RCC 7860 (cell line): ENCODE measurements around the gene STX10.
"Not testable (repeated sequence)": the region's sequence is repeated elsewhere in the genome, so short reads cannot be mapped to it uniquely, and the experiment has no call there.

Source experiments
- DNase-seq: peaks from one replicate; pipeline ENCODE4 v3.0.0-alpha.2; 2015; ENCODE audit warnings: low spot score
- FAIRE-seq: peaks from 2 replicates; lab custom pipeline; 2012; peaks lifted over from hg19 to GRCh38; lab: Jason Lieb, UNC

STX10 gene, protein sequence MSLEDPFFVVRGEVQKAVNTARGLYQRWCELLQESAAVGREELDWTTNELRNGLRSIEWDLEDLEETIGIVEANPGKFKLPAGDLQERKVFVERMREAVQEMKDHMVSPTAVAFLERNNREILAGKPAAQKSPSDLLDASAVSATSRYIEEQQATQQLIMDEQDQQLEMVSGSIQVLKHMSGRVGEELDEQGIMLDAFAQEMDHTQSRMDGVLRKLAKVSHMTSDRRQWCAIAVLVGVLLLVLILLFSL

GRCh38 chr19:13150187-13150930 is at the start of gene STX10, which contains the start of gene IER2:
Gene STX10 (minus strand): TSS chr19:13150375. CDS start chr19:13150173, 202 bp downstream.
Gene IER2 (plus strand): TSS chr19:13150411. CDS start chr19:13153187, 2,776 bp downstream.
- DNase-seq (peak; percentile 89), FAIRE-seq (peak; percentile 69)

DNA sequence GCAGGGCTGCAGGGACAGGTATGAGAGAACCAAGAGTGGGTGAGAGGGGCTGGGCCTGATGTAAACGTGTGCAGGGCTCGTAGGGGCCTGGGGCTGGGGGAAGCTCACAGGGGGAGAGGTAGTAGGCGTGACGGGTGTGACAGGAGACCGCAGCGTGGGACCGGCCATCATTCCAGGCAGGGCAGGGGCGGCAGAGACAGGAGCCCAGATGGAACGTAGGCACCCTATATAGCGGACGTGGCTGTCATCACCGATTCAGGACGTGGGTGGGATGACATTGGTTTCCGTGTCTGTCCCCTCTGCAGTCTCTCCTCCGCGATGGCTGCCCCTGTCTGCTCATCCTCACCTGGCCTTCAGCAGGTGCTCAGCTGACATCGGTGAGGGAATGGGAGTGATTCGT is 48.5 kb upstream of the STX10 start:
- DNase-seq (no peak), FAIRE-seq (no peak)

- FAIRE-seq (no peak), DNase-seq (no peak)
Measured at GRCh38 chr19:13195678-13196077, 45.5 kb upstream of the STX10 start.

- DNase-seq (no peak), FAIRE-seq (no peak)
Measured at GRCh38 chr19:13190781-13191540, 40.8 kb upstream of the STX10 start.

DNA sequence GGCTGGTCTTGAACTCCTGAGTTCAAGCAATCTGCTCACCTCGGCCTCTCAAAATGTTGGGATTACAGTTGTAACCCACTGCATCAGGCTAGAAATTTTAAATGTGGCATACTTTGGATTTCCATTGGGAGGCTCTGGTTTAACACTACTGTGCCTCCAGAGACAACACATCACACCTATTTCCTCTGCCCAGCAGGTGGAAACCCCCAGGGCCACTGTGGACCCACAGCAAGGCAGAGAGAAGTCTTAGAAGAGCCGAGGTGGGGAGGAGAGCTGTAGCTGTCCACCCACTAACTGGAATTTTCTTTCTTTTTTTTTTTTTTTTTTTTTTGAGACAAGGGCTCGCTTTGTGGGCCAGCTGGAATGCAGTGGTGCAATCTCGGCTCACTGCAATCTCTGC is 39.4 kb upstream of the STX10 start:
- no peak for DNase-seq

GRCh38 chr19:13187419-13187818 is 37.2 kb upstream of the STX10 start:
- no peak for DNase-seq
- FAIRE-seq: no peak

More for the DNA sequence above, 39.4 kb upstream of the STX10 start:
- no peak for FAIRE-seq

GRCh38 chr19:13186688-13187087 is 36.5 kb upstream of the STX10 start:
- not testable (repeated sequence) for DNase-seq, FAIRE-seq

DNA sequence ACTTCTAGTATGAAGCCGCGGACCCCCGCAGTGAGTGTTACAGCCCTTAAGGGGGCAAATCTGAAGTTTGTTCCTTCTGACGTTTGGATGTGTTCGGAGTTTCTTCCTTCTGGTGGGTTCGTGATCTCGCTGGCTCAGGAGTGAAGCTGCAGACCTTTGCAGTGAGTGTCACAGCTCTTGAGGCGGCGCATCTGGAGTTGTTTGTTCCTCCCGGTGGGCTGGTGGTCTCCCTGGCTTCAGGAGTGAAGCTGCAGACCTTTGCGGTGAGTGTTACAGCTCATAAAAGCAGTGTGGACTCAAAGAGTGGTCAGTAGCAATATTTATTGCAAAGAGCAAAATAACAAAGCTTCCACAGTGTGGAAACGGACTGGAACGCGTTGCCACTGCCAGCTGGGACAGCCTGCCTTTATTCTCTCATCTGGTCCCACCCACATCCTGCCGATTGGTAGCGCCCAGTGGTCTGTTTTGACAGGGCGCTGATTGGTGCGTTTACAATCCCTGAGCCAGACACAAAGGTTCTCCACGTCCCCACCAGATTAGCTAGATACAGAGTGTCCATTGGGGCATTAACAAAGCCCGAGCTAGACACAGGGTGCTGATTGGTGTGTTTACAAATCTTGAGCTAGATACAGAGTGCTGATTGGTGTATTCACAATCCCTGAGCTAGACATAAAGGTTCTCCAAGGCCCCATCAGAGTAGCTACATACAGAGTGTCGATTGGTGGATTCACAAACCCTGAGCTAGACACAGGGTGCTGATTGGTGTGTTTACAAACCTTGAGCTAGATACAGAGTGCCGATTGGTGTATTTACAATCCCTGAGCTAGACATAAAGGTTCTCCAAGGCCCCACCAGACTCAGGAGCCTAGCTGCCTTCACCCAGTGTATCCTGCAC is 35.8 kb upstream of the STX10 start:
- not testable (repeated sequence) for DNase-seq, FAIRE-seq

DNA sequence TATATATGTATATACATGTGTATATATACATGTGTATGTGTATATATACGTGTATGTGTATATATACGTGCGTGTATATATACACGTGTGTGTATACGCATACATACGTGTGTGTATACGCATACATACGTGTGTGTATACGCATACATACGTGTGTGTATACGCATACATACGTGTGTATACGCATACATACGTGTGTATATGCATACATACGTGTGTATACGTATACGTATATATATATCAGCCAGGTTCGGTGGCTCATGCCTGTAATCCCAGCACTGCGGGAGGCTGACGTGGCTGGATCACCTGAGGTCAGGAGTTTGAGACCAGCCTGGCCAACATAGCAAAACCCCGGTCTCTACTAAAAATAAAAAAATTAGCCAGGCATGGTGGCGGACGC is 34.8 kb upstream of the STX10 start:
- not testable (repeated sequence) for DNase-seq, FAIRE-seq

DNA sequence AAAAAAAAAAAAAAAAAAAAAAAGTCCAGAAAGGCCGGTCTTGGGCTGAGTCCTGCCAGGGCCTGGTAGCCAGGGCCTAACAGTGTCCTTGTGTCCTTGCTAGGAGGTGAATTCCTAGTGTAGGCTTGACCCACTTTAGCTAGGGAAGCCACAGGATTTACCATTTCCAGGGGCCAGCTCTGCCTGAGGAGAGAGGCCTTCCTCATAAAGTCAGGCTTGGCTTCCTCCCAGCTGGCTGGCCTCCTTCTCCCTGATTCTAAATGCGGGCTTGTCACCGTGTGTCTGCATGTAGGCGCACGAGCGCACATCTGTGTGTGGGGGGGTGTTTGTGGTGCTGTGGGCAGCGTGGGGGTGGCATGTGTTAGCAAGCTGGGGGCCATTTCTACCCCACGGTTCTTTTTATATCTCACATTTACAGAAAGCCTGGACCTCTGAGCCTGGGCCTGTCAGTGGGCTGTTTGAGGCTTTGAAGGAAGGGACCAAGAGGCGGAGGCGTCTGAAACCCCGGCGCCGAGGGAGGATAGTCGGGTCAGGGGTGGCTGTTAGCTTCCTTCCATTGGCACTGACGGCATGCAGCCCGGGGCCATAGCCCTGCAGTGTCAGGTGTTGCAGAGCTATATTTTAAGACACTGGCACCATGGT is 31.7 kb upstream of the STX10 start:
- no peak for FAIRE-seq
- no peak for DNase-seq

GRCh38 chr19:13178291-13178690 is 28.1 kb upstream of the STX10 start:
- FAIRE-seq, DNase-seq: not testable (repeated sequence)

GRCh38 chr19:13177584-13177983 is 27.4 kb upstream of the STX10 start:
- FAIRE-seq, DNase-seq: not testable (repeated sequence)

GRCh38 chr19:13176345-13176744 is 26.2 kb upstream of the STX10 start:
- peak; percentile 82 for FAIRE-seq
- peak; percentile 53 for DNase-seq

- DNase-seq (no peak), FAIRE-seq (no peak)
Measured at GRCh38 chr19:13173139-13173737, 23.1 kb upstream of the STX10 start.

DNA sequence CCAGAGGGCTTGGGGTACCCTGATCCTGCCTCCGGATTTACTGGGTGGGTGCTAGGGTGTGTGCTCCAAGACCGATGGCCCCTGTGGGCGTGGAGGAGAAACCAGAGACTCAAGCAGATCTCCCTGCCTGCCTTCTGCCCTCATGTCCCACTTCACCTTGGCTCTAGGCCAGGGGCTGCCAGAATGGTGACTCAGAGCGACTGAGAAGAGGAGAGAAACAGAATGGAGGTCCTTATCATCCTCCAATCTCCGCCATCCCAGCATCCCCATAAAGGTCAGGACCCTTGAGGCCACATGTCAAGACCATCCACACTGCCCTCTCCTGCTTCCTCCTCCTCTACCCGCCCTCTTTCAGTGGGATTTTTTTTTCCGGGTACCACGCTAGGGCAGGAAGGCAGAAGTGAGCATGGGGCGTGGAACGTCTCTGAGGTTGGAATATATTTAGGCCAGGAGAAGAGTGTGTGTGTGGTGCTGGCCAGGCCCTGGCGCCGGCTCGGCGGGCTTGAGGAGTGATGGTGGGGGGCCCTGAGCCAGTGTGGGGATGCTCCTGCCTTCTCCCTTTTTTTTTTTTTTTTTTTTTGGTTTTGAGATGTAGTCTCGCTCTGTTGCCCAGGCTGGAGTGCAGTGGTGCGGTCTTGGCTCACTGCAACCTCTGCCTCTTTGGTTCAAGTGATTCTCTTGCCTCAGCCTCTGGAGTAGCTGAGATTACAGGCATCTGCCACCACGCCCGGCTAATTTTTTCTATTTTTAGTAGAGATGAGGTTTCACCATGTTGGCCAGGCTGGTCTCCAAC is 22.4 kb upstream of the STX10 start:
- DNase-seq (peak; percentile 96), FAIRE-seq (peak; percentile 91)

DNA sequence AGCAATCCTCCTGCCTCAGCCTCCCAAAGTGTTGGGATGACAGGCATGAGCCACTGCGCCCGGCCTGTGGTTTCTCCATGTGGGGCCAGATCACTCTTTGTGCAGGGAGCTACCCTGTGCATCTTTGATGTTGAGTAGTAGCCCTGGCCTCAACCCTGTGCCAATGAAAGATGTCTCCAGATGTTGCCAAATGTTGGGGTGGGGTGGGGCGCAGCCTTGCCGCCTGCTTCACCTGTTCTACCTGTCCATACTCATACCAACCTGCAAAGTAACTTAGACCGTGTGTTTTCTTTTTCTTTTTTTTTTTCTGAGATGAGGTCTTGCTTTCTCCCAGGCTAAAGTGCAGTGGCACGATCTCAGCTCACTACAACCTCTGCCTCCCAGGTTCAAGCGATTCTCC is 21.0 kb upstream of the STX10 start:
- DNase-seq: no peak
- FAIRE-seq: no peak

DNA sequence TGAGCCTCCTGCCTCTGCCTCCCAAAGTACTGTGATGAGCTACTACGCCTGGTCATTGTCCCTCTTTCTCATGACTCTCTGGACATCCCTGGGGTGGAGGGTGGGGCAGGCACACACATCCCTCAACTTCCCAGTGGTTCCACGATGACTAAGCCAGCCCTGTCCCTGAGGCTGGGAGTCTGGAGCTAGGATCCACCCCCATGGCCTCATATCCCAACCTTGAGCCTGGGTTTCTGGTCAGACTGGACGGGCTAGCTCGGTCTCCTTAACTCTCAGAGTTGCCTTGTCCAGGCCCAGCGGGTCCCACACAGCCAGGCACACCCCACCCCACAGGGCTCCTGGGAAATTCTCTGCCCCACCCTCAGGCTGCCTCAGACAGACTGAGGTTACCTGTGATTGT is 19.6 kb upstream of the STX10 start:
- FAIRE-seq: peak; percentile 84
- peak; percentile 83 for DNase-seq

DNA sequence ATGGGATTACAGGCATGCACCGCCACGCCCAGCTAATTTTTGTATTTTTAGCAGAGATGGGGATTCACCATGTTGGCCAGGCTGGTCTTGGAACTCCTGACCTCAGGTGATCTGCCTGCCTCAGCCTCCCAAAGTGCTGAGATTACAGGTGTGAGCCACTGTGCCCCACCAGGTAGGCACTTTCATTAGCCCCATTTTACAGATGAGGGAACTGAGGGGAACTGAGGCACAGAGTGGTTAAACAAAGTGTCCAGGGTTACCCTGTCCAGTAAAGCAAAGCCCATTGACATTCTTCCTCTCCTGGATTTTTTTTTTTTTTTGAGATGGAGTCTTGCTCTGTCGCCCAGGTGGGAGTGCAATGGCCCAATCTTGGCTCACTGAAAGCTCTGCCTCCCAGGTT is 16.0 kb upstream of the STX10 start:
- not testable (repeated sequence) for FAIRE-seq, DNase-seq
